Activated effector memory CD4-positive, alpha-beta T cell treated with Interleukin-2 at 50 U/mL for 16 hours (primary cell): ENCODE measurements around the gene PYGO2.
A peak's percentile ranks its signal among the peaks of the same experiment; 100 is the strongest.
"Not testable (repeated sequence)": the region's sequence is repeated elsewhere in the genome, so short reads cannot be mapped to it uniquely, and the experiment has no call there.

Experiments used
- DNase-seq: peaks from one replicate; pipeline ENCODE4 v3.0.0-alpha.2; 2020

PYGO2 gene

DNA sequence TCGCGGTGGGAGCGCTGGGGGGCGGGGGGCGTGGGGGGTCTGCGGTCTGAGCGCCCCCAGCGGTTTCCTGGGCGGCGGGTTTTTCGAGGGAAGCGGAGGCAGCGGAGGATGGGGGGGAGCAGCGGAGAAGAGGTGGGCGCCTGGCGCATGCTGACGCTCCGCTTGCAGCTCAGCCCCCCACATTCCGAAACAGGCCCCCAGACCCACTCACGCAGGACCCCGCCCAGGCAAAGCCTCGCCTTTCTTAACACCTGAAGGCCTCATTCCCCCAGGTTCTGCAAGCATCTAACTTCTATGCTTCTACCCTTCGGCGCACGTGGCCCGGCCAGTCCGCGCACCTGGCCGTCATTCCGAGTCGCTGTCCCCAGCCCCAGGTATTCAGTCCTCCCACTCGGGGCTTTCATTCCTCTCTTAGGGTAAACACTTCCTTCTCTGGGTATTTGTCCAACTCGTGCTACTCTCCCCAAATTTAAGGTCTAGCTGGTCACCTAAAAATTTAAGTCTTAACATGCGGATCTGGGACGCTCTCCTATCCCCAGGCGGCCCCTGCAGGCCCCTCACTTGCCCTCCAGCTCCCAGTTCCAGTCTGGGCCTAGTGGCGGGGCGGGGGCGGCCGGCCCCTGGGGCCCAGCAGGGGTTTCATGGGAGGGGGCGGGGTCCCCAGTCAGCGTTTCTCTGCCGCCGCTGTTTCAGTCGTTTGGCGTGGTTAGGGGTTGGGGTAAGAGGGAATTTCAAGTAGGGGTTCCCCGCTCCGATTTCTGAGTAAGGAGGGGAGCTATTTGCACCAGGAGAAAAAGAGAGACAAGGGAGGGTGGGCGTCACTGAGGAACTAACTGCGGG is 38.2 kb upstream of the PYGO2 start:
- no peak for DNase-seq

GRCh38 chr1:154998818-154999570 is 37.4 kb upstream of the PYGO2 start:
- DNase-seq, result peak; percentile 51

DNA sequence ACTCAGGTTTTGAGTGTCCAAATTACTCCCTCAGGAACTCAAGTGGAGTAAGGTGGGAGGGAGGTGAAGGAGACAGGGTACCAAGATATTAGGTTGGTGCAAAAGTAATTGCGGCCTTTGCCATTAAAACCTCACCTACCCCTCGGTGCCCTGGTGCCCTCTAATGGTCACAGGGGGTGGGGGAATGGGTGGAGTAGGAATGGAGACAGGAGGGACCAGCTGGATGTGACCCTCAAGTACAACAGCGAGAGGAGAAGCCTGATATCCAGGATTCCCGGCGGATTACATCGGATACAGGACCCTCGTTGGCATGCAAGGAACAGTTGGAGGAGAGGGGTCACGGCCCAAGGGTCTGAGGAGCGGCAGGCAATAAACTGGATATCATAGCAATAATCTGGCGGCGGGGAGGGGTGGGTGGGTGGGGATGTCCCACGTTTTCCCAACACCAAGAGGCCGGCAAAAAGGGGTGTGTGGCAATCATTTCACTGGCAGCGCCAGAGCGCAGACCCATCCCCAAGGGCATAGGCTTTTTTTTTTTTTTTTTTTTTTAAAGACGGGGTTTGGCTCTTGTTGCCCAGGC is 36.7 kb upstream of the PYGO2 start:
- no peak for DNase-seq

- no peak for DNase-seq
Measured at GRCh38 chr1:154996966-154997701, 35.6 kb upstream of the PYGO2 start.

- not testable (repeated sequence) for DNase-seq
Measured at GRCh38 chr1:154995301-154995983, 33.9 kb upstream of the PYGO2 start.

DNA sequence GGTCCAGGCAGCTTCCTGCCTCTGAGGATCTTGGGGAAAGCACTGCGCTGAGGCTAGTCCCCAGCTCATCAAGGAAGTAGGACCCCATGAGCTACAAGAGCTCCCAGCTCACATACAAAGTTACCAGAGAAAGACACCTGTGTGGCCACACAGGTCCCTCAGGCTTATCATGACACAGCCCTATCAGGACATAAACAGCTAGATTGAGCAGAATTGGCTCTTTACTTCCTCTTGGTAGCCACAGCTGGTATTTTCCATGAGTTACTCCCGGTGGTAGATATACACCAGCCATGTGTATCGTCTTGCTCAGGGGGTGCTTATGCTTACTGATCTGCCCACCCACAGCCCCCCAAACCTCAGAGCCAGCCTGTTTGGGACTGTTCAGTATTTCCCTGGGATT is 33.0 kb upstream of the PYGO2 start:
- DNase-seq, result no peak

DNA sequence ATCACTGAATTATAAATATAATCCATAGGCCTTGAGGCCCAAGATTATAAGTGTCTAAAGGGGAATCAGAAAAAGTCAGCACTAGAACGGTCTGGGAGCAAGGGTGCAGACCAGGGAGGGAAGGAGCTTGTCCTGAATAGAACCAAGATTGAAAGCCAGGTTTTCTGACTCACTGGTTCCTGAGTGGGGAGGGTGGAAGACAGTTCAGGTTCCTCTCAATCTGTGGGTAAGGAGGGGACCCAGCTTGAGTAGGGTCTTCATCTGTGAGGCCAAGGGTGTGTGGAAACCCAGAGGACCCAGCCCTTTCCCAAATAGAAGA is 32.6 kb upstream of the PYGO2 start:
- DNase-seq, result no peak

GRCh38 chr1:154993572-154994268 is 32.1 kb upstream of the PYGO2 start, which contains the start of gene LENEP:
Gene LENEP, plus strand, starts transcription at chr1:154993586. Its CDS starts 22 bp downstream, at chr1:154993608.
- no peak for DNase-seq

GRCh38 chr1:154992721-154993571 is 31.4 kb upstream of the PYGO2 start:
- DNase-seq, result no peak

DNA sequence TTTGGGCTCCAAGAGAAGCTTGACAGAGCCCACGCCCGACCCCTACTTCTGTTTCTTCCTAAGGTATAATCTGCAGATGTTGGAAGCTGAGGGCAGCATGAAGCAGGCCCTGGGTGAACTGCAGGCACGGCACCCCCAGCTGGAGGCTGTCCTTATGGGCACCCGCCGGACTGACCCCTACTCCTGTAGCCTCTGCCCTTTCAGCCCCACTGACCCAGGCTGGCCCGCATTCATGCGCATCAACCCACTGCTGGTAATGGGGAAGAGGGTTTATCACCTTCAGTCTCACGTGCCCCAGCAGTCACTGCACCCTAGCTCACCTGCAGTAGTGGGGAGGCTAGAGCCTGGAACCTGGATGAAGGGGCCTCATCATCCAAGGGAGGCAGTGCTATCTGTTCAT is 28.7 kb upstream of the PYGO2 start:
- no peak for DNase-seq

GRCh38 chr1:154989195-154989860 is 27.7 kb upstream of the PYGO2 start:
- no peak for DNase-seq

DNA sequence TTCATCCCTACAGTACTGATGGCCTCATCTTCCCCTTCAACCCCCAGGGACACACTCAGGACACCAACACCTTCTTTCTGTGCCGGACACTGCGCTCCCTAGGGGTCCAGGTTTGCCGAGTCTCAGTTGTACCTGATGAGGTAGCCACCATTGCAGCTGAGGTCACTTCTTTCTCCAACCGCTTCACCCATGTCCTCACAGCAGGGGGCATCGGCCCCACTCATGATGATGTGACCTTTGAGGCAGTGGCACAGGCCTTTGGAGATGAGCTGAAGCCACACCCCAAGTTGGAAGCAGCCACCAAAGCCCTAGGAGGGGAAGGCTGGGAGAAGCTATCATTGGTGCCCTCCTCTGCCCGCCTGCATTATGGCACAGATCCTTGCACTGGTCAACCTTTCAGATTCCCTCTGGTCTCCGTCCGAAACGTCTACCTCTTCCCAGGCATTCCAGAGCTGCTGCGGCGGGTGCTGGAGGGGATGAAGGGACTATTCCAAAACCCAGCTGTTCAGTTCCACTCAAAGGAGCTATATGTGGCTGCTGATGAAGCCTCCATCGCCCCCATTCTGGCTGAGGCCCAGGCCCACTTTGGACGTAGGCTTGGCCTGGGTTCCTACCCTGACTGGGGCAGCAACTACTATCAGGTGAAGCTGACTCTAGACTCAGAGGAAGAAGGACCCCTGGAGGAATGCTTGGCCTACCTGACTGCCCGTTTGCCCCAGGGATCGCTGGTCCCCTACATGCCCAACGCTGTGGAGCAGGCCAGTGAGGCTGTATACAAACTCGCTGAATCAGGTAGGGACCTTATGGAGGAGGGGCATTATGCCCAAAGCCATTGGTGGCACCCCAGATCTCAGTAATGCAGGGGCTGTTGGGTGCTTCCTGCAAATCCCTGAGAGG is 26.7 kb upstream of the PYGO2 start:
- no peak for DNase-seq

- no peak for DNase-seq
Measured at GRCh38 chr1:154987326-154987725, 25.7 kb upstream of the PYGO2 start.

DNA sequence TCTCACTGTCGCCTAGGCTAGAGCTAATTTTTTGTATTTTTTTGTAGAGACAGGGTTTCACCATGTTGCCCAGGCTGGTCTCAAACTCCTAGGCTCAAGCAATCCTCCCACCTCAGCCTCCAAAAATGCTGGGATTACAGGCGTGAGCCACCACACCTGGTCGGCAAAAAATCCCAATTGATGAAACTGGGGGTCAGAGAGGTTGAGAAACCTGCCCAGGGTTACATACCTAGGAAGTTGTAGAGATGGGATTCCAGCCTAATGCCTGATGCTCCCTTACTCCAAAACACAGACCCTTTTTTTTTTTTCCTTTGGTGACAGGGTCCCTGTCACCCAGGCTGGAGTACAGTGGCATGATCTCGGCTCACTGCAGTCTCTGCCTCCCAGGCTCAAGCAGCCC is 25.2 kb upstream of the PYGO2 start:
- DNase-seq, result not testable (repeated sequence)

DNA sequence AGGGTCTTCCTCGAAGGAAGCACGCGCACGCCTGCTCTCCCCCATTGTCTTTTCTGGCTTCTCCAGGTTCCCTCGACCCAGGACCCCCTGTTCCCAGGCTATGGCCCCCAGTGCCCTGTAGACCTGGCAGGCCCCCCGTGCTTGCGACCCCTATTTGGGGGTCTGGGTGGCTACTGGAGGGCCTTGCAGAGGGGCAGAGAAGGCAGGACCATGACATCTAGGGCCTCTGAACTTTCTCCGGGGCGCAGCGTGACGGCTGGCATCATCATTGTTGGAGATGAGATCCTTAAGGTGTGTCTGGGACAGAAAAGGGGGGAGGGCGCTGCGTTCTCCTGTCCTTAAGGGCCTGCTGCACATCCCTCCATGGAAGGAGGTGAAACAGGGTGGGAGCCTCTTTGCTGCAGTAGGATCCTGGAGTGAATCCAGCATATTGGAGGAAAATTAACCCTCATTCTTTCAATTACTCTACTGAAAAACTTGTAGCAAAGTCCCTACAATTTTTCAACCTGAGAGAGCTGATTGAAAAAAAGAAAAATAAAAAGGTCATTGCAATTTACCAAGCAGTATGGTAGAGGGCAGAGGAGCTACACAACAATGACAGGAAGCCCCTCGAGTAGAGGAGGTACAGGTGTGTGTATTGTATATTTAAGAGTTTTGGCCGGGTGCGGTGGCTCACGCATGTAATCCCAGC is 22.3 kb upstream of the PYGO2 start:
- DNase-seq, result no peak

DNA sequence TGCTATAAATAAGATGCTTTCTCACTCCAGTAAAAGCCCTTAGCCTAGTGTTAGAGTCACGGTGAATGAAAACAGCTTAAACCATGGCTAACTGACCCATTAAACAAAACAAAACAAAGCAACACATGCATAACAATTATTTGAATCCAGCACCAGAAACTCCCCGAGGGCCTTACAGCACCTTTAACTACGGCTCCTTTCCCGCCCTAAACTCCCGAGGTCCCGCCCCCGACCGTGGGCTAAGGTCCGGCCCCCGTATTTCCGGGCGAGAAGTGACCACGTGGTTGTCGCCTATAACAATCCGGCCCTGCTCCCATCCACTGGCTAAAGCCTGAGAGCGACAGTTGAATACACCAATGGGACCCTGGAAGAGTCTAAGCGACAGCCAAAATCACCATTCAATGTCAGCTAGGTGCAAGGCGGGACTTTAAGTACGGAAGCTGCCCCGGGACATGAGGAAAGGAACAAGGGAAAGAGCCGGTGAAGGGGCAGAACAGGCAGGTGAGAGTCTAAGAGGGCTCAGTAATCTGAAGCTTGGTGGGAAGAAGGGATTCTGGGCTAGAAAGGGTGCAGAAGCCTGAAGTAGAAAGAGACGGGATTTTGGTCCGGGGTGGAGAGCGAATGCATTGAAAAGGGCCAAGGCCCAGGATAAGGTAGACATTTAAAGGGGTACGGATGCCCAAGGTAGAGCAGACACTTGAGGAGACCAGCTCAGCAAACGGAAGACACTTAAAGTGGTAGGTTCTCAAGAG is 21.5 kb upstream of the PYGO2 start, which contains the start of gene FLAD1:
Gene FLAD1, plus strand, starts transcription at position 448 of the 752 bp plus-strand sequence. CDS start 351 bp downstream, outside the sequence.
- peak; percentile 91 for DNase-seq

DNA sequence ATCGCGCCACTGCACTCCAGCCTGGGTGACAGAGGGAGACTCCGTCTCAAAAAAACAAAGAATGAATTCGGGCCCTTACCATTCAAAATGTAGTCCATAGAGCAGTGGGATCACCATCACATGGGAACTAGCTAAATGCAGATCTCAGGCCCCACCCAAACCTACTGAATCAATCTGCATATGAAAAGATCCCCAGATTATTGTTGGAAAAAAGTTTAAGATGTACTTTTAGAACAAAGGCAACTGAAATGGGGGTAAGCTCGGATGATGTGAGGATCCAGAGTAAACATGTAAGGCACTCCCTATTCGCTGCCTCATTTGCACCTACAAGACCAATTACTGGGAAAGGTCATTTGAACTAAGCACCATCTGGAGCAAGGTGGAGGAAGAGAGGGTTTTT is 20.8 kb upstream of the PYGO2 start:
- no peak for DNase-seq

GRCh38 chr1:154978360-154978759 is 16.8 kb upstream of the PYGO2 start:
- no peak for DNase-seq
